GM21381 (cell line): Measurements from ENCODE around the gene ATP2A2.
"Not testable (repeated sequence)": the region's sequence is repeated elsewhere in the genome, so short reads cannot be mapped to it uniquely, and the experiment has no call there.

ENCODE experiments used
- ATAC-seq: cut with Tn5 transposase; IDR thresholded peaks from one replicate; pipeline ENCODE4 v1.9.1; 2021; ENCODE audit warnings: mild to moderate bottlenecking, moderate library complexity; ENCODE audit not compliant: unreplicated experiment

ATP2A2 gene

DNA sequence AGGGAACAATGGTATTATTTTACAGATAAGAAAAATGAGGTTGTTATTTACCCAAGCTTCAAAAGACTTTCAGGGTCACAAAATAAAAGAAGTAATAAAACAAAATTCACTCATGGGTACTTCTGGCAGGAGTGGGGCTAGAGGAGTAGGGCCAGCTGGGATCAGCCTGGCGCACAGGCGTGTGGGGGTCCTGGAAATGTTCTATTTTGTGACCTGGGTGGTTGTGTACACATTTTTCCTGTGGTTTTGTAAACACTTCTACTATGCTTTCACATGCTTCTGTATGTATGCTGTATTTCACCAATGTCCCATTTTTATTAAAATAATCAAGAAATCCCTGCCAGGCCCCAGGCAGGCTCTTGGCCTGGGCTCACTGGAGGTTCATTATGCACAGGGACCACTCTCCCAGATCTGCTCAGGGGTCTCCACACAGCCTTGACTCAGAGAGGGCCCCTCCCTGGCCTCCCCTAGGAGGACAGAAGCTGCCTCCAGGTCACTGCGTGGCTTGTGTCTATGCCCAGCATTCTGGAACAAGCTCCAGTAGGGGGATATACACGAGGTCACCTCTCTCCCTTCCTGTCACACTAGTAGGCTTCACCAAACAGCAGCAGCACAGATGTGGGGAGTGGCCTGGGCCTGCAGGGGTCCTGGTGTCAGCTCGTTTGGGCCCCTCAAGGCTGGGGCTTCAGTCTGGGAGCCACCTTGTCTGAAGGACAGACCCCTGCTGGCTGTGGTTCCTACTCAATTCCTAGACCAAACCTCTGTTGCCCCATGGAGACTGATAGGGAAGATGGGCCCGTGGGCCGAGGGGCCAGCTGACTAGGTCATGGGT lies 84.7 kb downstream of the ATP2A2 start:
- no peak for ATAC-seq

DNA sequence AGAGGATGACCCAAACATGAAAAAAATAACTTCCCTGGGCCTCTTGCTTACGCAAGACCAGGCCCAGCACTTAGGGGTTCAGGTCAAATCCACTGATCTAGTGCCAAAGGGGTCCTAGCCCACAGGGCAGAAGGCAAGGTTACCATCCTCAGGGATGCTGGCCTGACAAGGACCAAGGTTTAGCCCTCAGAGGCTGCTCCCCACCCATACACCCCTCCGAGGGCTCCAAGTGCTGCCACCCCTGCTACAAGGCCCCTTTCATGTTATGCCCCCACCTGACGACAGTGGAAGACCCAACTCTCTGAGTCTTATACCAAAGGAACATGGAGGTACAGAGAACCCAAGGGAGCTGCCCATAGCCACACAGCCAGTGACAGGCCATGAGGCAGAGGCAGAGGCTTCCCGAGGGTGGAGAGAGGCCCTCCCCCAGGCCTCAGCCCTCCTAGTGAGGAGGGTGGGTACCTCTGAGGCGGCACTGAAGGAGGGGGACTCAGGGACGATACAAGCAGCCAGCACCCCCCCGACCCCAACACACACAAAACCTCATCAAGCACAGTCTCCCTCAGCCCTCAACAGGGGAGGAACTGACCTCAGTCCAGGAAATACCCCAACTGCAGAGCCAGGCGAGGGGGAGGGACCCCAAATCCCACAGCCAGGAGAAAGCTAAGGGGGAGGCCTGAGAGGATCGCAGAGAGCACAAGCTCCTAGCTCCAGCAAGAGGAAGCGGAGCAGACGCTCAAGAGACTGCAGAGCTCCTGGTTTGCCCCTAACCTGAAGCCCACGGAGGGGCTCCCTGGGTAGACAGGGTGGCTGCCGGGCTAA lies 85.5 kb downstream of the ATP2A2 start:
- no peak for ATAC-seq

GRCh38 chr12:110367181-110367864 lies 86.3 kb downstream of the ATP2A2 start:
- no peak for ATAC-seq

DNA sequence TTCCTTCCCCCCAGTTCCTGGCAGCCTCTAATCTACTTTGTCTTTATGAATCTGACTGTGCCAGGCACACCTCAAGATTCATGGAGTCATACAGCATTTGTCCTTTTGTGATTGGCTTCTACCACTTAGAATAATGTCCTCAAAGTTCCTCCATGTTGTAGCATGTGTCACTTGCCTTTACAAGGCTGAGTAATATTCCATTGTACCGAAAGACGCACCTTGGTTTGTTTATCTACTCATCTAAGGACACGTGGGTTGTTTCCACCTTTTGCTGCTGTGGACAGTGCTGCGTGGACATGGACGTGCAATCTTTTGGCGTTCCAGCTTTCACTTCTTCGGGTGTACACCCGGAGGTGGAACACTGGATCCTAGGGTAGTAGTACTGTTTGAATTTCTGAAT lies 88.9 kb downstream of the ATP2A2 start:
- no peak for ATAC-seq

DNA sequence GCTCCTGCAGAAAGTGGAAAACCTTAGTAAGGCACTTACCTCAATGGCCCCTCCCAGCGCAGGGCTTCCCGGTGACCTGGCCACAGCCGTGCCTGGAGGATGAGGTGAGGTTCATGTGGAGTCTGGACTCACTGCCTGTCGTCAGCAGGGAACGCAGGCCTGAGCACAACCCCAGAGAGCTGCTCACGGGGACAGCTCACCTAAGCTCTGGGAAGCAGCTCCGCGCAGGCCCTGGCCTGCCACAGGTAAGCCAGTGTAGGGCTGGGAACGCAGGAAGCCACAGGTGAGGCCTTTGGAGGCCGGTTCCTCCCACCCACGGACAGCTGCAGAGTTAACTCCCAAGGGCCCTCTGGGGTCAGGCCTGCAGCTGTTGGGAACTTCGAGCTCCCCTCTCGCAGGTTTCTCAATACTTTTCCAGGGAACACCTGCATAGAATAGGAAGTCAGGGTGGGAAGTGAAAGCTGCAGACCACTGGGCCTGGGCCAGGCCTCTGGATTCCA lies 89.7 kb downstream of the ATP2A2 start:
- no peak for ATAC-seq

DNA sequence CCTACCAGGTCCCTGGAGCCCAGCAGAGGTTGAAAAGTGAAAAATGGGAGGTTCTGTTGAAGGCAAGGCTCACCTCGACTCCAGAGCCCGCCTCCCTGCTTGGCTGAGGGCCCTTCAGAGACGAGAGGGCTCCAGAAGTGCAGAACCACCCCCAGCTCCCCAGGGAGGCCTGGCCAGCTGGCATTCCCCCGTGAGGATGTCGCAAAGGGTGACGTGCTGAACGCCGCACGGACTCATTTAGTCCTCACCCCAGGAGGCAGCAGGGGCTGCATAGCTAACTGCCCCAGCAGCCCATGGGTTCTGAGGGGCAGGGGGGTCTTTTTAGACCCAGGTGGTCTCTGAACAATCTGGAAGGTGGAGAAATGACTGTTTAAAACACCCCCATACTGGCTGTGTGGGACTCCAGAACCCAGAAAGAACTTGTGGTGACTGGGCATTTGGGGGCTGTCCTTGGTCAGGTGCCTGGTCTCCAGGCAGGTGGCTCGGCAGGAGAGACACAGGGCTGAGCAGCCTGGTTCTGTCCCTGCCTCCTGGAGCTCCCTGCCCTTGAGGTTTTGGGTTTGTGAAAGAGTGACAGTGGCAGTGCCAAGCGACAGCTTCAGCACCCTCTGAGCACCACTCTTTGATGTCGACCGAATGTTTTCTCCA lies 90.5 kb downstream of the ATP2A2 start:
- peak; percentile 46 for ATAC-seq

- ATAC-seq, result no peak
These were observed 91.0 kb downstream of the ATP2A2 start for GRCh38 chr12:110372056-110372425.

GRCh38 chr12:110373025-110373424 lies 92.0 kb downstream of the ATP2A2 start:
- ATAC-seq, result no peak

DNA sequence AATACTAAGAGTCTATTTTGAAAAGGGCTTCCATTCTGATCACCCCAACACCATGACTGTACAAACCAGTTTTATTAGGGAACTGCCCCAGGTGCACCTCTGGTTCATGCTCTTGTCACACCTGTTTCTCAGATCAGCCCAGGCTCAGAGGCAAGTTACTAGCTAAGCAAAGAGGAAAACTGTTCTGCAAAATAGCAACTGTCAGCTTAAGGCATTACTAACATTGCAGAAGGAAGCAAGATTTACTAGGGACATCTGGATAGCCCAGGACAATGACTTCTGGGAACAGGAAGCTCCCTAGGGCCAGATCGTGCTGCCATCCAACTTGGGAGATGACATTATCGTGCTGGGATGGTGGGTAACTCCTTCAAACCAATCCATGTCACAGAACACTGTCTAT lies 92.4 kb downstream of the ATP2A2 start:
- ATAC-seq, result no peak

DNA sequence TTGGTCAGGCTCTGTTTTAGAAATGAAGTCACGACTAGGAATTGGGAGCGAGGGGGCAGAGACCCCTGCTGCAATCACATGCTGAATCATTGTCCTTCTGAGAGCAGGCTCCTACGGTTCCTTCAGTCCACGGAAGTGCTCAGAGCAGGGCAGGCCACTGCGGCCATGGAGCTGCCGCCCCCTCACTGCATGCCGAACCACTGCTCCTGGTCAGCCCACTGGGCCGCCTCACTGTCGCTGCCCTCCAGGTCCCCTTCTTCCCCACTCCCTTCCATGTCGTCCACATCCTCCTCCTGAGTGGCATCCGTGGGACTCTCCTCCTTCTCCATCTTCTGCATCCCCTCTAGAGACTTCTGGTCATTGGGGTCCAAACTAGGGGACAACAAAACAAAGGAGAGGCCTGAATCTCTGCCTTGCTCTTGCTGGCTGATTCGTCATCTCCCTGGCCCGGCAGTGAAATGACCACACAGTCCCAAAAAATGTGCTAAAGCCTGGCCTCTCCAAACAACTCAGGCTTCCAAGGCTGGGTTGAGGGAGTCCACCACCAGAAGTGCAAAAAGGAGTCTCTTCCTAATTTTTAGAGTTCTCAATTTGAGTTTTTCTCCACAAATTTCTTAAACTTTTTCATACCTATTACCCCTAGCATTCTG lies 93.0 kb downstream of the ATP2A2 start:
- ATAC-seq, result no peak

DNA sequence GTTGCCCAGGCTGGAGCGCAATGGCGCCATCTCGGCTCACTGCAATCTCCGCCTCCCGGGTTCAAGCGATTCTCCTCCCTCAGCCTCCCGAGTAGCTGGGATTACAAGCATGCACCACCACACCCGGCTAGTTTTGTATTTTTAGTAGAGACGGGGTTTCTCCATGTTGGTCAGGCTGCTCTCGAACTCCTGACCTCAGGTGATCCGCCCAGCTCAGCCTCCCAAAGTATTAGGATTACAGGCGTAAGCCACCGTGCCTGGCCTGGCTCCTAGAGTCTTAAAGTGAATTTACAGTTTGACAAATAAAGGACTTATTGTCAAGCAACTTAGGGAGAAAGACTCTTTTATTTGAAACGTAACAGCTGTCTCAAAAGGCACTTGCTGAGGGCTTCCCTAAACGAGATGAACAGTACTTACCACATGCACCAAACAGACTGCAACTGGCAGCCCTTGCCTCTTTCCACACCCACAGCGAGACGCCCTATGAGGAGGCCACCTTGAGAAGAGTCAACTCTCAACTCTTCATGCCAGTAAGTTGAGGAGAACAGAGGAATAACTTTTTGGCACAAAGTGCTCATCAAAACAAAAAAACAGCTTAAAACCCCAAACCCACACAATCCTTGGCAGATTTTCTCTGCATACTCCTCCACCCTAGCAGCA lies 97.2 kb downstream of the ATP2A2 start:
- not testable (repeated sequence) for ATAC-seq

DNA sequence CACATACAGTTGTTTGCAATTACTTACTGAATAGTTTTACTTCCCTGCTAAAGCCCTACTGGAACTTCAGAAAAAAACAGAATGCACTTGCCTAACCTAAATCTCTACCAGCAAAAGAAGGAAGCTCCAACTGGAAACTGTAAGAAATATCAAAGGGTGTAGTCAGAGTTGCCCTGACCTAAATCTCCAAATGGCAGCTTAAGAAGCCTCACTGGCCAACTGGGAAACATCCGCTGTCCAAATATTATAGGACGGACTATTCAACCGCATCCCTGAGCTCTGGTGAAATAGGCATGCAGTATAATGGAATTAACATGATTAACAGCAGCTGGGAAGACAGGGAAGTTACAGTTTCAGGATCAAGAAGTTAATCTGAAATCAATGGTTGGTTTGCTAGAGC lies 98.2 kb downstream of the ATP2A2 start:
- no peak for ATAC-seq

DNA sequence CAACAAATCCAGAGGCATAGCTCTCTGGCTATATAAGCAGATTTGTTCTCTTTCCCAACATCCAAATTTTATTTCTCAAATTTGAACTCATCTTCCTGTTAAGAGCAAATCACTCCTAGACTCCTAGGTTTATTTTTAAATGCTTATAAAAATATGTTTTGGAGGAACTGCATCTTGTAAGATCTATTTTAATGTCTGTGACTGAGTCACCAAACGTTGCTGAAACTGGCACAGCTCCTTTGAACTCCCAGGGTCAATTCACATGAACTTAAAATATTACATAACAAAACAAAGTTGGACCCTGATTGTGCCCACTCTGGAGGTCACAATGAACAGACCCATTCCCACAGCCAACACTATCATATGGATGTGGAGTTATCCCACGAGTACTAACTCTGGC lies 98.6 kb downstream of the ATP2A2 start:
- ATAC-seq, result no peak

GRCh38 chr12:110382683-110383082 lies 101.6 kb downstream of the ATP2A2 start:
- no peak for ATAC-seq
